ENCODE data around the gene ZNF142. TPM values are rescaled to one million over a fixed set of nuclear protein-coding genes. Genes with fewer than 3 reads are reported as not detected.

Gene ZNF142
- polyA plus RNA-seq (2011; rRNA removed) (2.9 and 7.1 TPM in 2 replicates), polyA minus RNA-seq (2011; rRNA and poly(A)+ RNA removed) (15.8 and 16.5 TPM in 2 replicates)

GRCh38 chr2:218659258-218659987, at the start of gene ZNF142, which contains the start of gene BCS1L:
TSS of gene ZNF142 (minus strand) at chr2:218659623. CDS start at chr2:218656429, 3,194 bp downstream.
TSS of gene BCS1L (plus strand) at chr2:218659683. CDS start at chr2:218660988, 1,305 bp downstream.
- no peak for TF ChIP-seq CTCF (IDR thresholded peaks at IDR 0.05; ENCODE audit: insufficient read depth, low read depth, low read length)
- ChIA-PET CTCF (interaction anchor here (0.9 to 3.4 kb wide), 16 partner anchors 10 to 257 kb away, joined by 3 to 33 read pairs (median 4); partner anchors contain the start of genes PLCD4, RNF25, STK36 and TTLL4), POLR2A (interaction anchor here (0.6 to 0.9 kb wide), 4 partner anchors 28 to 188 kb away, joined by 3 to 6 read pairs (median 5); no protein-coding TSS in a partner anchor)
- H3K27me3 ChIP-seq (ENCODE audit: control insufficient read depth, insufficient read depth, low read length): no peaks in the 10 kb centered on the region
- DNase-seq (ENCODE audit: low read depth): peak; percentile 45
- H3K4me3 ChIP-seq (ENCODE audit: low read depth, low read length): peak within 1 kb of the TSS; percentile 89
- H3K36me3 ChIP-seq (ENCODE audit: control insufficient read depth, insufficient read depth, low read length): peaks cover 25% of the 10 kb centered on the region

- Histone ChIP-seq H3K27me3 (ENCODE audit: control insufficient read depth, insufficient read depth, low read length) (no peaks in the 10 kb centered on the region), H3K36me3 (ENCODE audit: control insufficient read depth, insufficient read depth, low read length) (no peaks in the 10 kb centered on the region), H3K4me3 (ENCODE audit: low read depth, low read length) (no peak overlapping the region)
- DNase-seq (ENCODE audit: low read depth): no peak
- POLR2A ChIA-PET: no interaction called here
- no peak for TF ChIP-seq CTCF (IDR thresholded peaks at IDR 0.05; ENCODE audit: insufficient read depth, low read depth, low read length)
- CTCF ChIA-PET: interaction anchor here (1.3 to 1.8 kb wide), 2 partner anchors 15 to 140 kb away, joined by 3 to 6 read pairs; no protein-coding TSS in a partner anchor
Measured at GRCh38 chr2:218708086-218708485, 48.7 kb upstream of the ZNF142 start.

GRCh38 chr2:218703341-218703740, 43.9 kb upstream of the ZNF142 start:
- POLR2A ChIA-PET: no interaction called here
- DNase-seq (ENCODE audit: low read depth): no peak
- CTCF ChIA-PET: interaction anchor here (0.9 to 3.8 kb wide), 3 partner anchors 8 to 36 kb away, joined by 3 to 12 read pairs (median 7); no protein-coding TSS in a partner anchor
- TF ChIP-seq CTCF (IDR thresholded peaks at IDR 0.05; ENCODE audit: insufficient read depth, low read depth, low read length): no peak
- H3K27me3 ChIP-seq (ENCODE audit: control insufficient read depth, insufficient read depth, low read length): no peaks in the 10 kb centered on the region
- no peak overlapping the region for H3K4me3 ChIP-seq (ENCODE audit: low read depth, low read length)
- H3K36me3 ChIP-seq (ENCODE audit: control insufficient read depth, insufficient read depth, low read length): peaks cover 8% of the 10 kb centered on the region

- POLR2A ChIA-PET: no interaction called here
- no peak for DNase-seq (ENCODE audit: low read depth)
- no peak overlapping the region for H3K4me3 ChIP-seq (ENCODE audit: low read depth, low read length)
- H3K36me3 ChIP-seq (ENCODE audit: control insufficient read depth, insufficient read depth, low read length): peaks cover 14% of the 10 kb centered on the region
- no peak for TF ChIP-seq CTCF (IDR thresholded peaks at IDR 0.05; ENCODE audit: insufficient read depth, low read depth, low read length)
- H3K27me3 ChIP-seq (ENCODE audit: control insufficient read depth, insufficient read depth, low read length): no peaks in the 10 kb centered on the region
- CTCF ChIA-PET: interaction anchor here (0.7 to 3.8 kb wide), 3 partner anchors 8 to 15 kb away, joined by 5 to 12 read pairs (median 7); no protein-coding TSS in a partner anchor
Measured at GRCh38 chr2:218701806-218702205, 42.4 kb upstream of the ZNF142 start.

GRCh38 chr2:218698885-218699284, 39.5 kb upstream of the ZNF142 start:
- H3K27me3 ChIP-seq (ENCODE audit: control insufficient read depth, insufficient read depth, low read length): no peaks in the 10 kb centered on the region
- CTCF ChIA-PET: interaction anchor here (1.0 to 4.2 kb wide), 3 partner anchors 11 to 12 kb away, joined by 4 to 11 read pairs (median 9); partner anchors contain the start of gene TTLL4
- peaks cover 17% of the 10 kb centered on the region for H3K36me3 ChIP-seq (ENCODE audit: control insufficient read depth, insufficient read depth, low read length)
- TF ChIP-seq CTCF (IDR thresholded peaks at IDR 0.05; ENCODE audit: insufficient read depth, low read depth, low read length): no peak
- no peak overlapping the region for H3K4me3 ChIP-seq (ENCODE audit: low read depth, low read length)
- POLR2A ChIA-PET: interaction anchor here (0.6 kb wide), 1 partner anchor 299 kb away, joined by 9 read pairs; the partner anchor contains the start of gene CTDSP1
- no peak for DNase-seq (ENCODE audit: low read depth)
